ENCODE measurements around the gene WNK4. TPM values are rescaled to one million over a fixed set of nuclear protein-coding genes. Genes with fewer than 3 reads are reported as not detected.

WNK4 gene
- total RNA-seq, 3 donors from 2014 or later, result 17.5 to 55.8 (median 32.4) TPM

DNA sequence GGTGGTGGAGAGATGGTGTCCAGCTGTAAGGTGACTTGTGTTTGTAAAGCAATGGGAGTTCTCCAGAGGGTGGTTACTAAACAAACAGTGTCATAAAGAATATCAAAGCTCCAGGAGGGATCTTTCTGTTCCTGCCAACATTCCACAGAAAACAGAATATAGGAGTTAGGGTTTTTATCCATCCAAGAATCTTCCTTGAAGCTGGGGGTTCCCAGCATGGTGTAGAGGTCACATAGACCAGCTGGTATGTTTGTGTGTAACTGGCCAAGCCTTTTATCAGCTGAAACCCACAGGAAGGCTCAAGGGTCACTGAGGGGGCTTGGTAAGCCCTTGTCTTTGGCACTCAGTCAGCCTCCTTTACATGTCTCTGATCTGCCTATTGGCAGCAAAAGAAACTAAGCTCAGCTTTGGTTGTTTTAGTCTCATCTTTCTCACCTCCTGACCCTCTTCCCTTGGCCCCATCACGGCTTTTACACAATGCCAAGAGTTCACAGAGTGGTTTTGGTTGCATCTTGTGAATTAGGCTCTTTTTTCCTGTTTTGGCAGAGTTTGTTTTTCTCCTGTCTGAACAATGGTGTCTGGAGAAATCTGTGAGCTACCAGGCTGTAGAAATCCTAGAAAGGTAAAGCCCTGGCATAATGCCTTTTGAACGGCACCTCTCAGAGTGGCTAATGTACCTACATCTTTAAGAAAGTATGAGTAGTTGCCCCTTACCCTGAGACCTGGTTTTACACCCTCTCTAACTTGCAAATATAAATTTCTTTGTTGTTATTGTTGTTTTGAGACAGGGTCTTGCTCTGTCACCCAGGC is 22.9 kb downstream of the WNK4 start:
- no peak overlapping the region for H3K4me3 ChIP-seq
- H3K9me3 ChIP-seq, result no peaks in the 10 kb centered on the region
- DNase-seq, result no peak
- TF ChIP-seq, protein P1, sequence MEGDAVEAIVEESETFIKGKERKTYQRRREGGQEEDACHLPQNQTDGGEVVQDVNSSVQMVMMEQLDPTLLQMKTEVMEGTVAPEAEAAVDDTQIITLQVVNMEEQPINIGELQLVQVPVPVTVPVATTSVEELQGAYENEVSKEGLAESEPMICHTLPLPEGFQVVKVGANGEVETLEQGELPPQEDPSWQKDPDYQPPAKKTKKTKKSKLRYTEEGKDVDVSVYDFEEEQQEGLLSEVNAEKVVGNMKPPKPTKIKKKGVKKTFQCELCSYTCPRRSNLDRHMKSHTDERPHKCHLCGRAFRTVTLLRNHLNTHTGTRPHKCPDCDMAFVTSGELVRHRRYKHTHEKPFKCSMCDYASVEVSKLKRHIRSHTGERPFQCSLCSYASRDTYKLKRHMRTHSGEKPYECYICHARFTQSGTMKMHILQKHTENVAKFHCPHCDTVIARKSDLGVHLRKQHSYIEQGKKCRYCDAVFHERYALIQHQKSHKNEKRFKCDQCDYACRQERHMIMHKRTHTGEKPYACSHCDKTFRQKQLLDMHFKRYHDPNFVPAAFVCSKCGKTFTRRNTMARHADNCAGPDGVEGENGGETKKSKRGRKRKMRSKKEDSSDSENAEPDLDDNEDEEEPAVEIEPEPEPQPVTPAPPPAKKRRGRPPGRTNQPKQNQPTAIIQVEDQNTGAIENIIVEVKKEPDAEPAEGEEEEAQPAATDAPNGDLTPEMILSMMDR (IDR thresholded peaks at IDR 0.05), result no peak
- H3K36me3 ChIP-seq (ENCODE audit: low read depth), result no peaks in the 10 kb centered on the region
- ATAC-seq, result peak; percentile 30
- intact Hi-C loops (cut with DNase I, micrococcal nuclease), result no loop called here
- peaks cover 17% of the 10 kb centered on the region for H3K4me1 ChIP-seq (ENCODE audit: low read depth)

DNA sequence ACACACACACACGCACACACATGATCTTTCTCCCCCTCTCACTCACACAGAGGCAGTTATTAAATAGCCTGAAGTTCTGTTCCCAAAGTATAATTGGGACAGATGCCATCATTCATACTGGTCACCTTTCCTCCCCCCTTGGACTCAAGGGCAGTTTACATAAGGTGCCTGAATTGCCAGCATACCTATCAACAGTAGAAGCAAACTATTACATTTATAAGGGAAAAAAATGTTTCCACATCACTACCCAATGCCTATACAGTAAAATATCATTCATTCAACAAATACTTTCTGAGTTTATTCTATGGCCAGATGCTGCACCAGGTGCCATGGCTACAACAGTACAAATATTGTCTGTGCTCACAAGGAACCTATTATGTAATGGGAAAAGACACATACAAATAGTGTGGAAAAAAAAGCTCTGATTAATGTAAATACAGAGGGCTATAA is 24.5 kb downstream of the WNK4 start:
- intact Hi-C loops (cut with DNase I, micrococcal nuclease), result no loop called here
- DNase-seq (no peak), ATAC-seq (peak; percentile 62)
- TF ChIP-seq, protein P1 (IDR thresholded peaks at IDR 0.05), result no peak
- H3K4me1 ChIP-seq (ENCODE audit: low read depth), result peaks cover 17% of the 10 kb centered on the region
- no peaks in the 10 kb centered on the region for H3K9me3 ChIP-seq
- H3K4me3 ChIP-seq, result no peak overlapping the region
- no peaks in the 10 kb centered on the region for H3K36me3 ChIP-seq (ENCODE audit: low read depth)

DNA sequence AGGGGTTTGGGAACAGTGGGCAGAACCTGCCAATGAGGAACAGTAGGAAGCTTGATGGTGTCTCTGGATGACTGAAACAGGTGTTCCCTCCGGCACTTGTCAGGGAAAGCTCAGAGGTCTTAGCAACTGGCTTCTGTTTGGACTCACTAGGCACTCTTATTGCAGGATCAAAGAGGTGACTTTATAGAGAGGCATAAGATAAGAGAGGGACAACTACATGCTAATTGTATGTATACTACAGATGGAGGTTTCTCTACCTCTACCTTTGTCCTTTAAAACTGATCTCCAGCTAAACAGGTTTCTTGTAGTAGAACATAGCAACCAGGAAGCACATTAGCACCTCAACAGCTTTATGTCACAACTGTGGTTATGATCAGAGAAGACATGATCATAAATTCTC is 25.8 kb downstream of the WNK4 start:
- ATAC-seq (peak; percentile 78), DNase-seq (no peak)
- Histone ChIP-seq H3K9me3 (no peaks in the 10 kb centered on the region), H3K4me1 (ENCODE audit: low read depth) (peaks cover 17% of the 10 kb centered on the region), H3K36me3 (ENCODE audit: low read depth) (no peaks in the 10 kb centered on the region), H3K4me3 (no peak overlapping the region)
- TF ChIP-seq, protein P1 (IDR thresholded peaks at IDR 0.05), result no peak
- intact Hi-C loops (cut with DNase I, micrococcal nuclease), result no loop called here

DNA sequence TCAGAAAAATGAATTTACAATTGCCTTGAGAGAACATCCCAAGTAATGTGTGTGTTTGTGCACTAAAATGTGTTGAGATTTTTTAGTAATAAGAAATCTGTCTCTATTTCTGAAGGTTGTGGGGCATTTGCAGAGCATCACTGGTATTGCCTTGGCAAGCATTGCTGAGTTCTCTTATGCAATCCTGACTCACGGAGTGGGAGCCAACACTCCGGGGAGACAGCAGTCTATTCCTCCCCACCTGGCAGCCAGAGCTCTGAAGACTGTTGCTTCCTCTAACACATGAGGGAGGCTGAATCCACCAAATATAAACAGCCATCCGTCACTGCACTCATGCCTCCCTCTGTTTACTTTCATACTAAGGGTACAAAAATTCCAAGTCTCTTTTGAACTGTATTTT is 28.8 kb downstream of the WNK4 start:
- Histone ChIP-seq H3K9me3 (no peaks in the 10 kb centered on the region), H3K4me3 (no peak overlapping the region), H3K36me3 (ENCODE audit: low read depth) (no peaks in the 10 kb centered on the region), H3K4me1 (ENCODE audit: low read depth) (peaks cover 7% of the 10 kb centered on the region)
- TF ChIP-seq, protein P1 (IDR thresholded peaks at IDR 0.05), result no peak
- ATAC-seq, result no peak
- intact Hi-C loops (cut with DNase I, micrococcal nuclease), result no loop called here
- DNase-seq, result no peak

GRCh38 chr17:42814633-42815399 is 34.4 kb downstream of the WNK4 start:
- peaks cover 11% of the 10 kb centered on the region for H3K36me3 ChIP-seq (ENCODE audit: low read depth)
- intact Hi-C loops (cut with DNase I, micrococcal nuclease), result no loop called here
- TF ChIP-seq, protein P1 (IDR thresholded peaks at IDR 0.05), result no peak
- DNase-seq (no peak), ATAC-seq (no peak)
- no peak overlapping the region for H3K4me3 ChIP-seq
- H3K9me3 ChIP-seq, result no peaks in the 10 kb centered on the region
- no peaks in the 10 kb centered on the region for H3K4me1 ChIP-seq (ENCODE audit: low read depth)

All from mucosa of descending colon (tissue), 3 donors.